ENCODE data around the gene CKS1B. TPM values are rescaled to one million over a fixed set of nuclear protein-coding genes. Genes with fewer than 3 reads are reported as not detected.

CKS1B gene
- total and polyA plus RNA-seq, 9 of the 15 experiments (the other 6 are each of a cell fraction or from before 2014, with no cell fraction given) = 215 to 1,103 (median 460) TPM

DNA sequence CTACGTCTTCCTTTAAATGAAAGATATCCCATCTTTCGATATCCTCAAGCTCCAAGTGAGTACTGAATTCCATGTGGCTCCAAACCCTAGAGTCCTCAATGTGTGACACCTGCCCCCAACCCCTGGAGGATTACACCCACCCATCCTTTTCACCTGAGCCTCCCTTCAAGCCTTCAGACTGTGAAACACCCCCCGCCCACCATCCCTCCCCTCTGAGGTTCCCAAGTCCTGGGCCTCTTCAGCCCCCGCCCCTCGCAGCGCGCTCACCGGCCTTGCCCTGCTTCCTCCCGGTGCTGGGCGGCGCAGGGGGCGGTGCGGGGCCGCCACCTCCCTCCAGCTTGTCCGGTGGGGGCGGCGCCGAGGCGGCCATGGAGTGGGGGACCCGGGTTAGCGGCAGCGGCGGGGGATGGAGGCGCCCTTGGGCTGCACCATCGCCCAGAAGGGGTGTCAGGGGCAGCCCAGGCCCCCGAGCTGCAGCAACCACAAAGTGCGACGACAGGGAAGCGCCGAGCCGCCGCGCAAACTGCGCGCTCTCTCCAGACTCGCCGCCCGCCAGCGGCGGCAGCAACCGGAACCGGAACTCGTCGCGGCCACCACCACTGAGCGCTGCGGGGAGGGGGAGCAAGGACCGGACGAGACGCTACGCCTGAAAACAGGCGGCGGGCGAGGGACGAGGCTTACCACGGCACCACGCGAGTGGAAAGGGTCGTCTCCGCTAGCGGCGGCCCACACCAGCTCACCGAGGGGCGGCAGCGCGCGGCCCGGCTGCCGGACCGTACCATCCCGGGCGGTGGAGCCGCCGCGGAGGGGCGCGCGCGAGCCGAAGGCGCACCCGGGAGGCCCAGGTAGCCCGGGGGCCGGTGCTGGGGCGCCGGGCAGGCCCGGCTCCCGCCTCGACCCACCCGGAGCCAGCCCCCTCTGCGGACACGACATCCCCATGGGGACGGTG lies 13.0 kb upstream of the CKS1B start, which contains the start of gene PYGO2 (continued):
- TF ChIP-seq ZNF695 (CRISPR knock-in tag; IDR thresholded peaks at IDR 0.05) (no peak), HSF4 (CRISPR knock-in tag; IDR thresholded peaks at IDR 0.05; ENCODE audit: borderline replicate concordance) (no peak), KHSRP (IDR thresholded peaks at IDR 0.05) (no peak), ZNF133 (CRISPR knock-in tag; IDR thresholded peaks at IDR 0.05) (no peak), FOXM1 (IDR thresholded peaks at IDR 0.05; ENCODE audit: low read depth) (no peak), FOXM1 (CRISPR knock-in tag; IDR thresholded peaks at IDR 0.05; ENCODE audit: low read depth) (no peak), NFIC (IDR thresholded peaks at IDR 0.05) (0 out of 2 replicates have a peak, but pooled peaks have one; percentile 9), HDAC8 (tag; IDR thresholded peaks at IDR 0.05) (no peak), SRSF7 (optimal IDR thresholded peaks at IDR 0.05; ENCODE audit: low read depth, low read length) (no peak), NELFE (IDR thresholded peaks at IDR 0.05; ENCODE audit: insufficient read depth, insufficient read length) (no peak), ZNF764 (CRISPR knock-in tag; IDR thresholded peaks at IDR 0.05; ENCODE audit: low read depth) (no peak), TRIM28 (IDR thresholded peaks at IDR 0.05) (no peak)
- TF ChIP-seq, protein P1, sequence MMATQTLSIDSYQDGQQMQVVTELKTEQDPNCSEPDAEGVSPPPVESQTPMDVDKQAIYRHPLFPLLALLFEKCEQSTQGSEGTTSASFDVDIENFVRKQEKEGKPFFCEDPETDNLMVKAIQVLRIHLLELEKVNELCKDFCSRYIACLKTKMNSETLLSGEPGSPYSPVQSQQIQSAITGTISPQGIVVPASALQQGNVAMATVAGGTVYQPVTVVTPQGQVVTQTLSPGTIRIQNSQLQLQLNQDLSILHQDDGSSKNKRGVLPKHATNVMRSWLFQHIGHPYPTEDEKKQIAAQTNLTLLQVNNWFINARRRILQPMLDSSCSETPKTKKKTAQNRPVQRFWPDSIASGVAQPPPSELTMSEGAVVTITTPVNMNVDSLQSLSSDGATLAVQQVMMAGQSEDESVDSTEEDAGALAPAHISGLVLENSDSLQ (IDR thresholded peaks at IDR 0.05) = no peak; the same call in 1 of the 2 replicates
- TF ChIP-seq, protein P2, sequence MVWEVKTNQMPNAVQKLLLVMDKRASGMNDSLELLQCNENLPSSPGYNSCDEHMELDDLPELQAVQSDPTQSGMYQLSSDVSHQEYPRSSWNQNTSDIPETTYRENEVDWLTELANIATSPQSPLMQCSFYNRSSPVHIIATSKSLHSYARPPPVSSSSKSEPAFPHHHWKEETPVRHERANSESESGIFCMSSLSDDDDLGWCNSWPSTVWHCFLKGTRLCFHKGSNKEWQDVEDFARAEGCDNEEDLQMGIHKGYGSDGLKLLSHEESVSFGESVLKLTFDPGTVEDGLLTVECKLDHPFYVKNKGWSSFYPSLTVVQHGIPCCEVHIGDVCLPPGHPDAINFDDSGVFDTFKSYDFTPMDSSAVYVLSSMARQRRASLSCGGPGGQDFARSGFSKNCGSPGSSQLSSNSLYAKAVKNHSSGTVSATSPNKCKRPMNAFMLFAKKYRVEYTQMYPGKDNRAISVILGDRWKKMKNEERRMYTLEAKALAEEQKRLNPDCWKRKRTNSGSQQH (CRISPR knock-in tag; IDR thresholded peaks at IDR 0.05) = no peak
- TF ChIP-seq, protein P3, sequence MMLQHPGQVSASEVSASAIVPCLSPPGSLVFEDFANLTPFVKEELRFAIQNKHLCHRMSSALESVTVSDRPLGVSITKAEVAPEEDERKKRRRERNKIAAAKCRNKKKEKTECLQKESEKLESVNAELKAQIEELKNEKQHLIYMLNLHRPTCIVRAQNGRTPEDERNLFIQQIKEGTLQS (IDR thresholded peaks at IDR 0.05) = no peak
- TF ChIP-seq, protein P3 (CRISPR knock-in tag; conservative IDR thresholded peaks at IDR 0.05) = no peak
- TF ChIP-seq, protein P4, sequence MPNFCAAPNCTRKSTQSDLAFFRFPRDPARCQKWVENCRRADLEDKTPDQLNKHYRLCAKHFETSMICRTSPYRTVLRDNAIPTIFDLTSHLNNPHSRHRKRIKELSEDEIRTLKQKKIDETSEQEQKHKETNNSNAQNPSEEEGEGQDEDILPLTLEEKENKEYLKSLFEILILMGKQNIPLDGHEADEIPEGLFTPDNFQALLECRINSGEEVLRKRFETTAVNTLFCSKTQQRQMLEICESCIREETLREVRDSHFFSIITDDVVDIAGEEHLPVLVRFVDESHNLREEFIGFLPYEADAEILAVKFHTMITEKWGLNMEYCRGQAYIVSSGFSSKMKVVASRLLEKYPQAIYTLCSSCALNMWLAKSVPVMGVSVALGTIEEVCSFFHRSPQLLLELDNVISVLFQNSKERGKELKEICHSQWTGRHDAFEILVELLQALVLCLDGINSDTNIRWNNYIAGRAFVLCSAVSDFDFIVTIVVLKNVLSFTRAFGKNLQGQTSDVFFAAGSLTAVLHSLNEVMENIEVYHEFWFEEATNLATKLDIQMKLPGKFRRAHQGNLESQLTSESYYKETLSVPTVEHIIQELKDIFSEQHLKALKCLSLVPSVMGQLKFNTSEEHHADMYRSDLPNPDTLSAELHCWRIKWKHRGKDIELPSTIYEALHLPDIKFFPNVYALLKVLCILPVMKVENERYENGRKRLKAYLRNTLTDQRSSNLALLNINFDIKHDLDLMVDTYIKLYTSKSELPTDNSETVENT (CRISPR knock-in tag; IDR thresholded peaks at IDR 0.05) = peak; percentile 84; the same call in 1 of the 2 replicates
- TF ChIP-seq, protein P5, sequence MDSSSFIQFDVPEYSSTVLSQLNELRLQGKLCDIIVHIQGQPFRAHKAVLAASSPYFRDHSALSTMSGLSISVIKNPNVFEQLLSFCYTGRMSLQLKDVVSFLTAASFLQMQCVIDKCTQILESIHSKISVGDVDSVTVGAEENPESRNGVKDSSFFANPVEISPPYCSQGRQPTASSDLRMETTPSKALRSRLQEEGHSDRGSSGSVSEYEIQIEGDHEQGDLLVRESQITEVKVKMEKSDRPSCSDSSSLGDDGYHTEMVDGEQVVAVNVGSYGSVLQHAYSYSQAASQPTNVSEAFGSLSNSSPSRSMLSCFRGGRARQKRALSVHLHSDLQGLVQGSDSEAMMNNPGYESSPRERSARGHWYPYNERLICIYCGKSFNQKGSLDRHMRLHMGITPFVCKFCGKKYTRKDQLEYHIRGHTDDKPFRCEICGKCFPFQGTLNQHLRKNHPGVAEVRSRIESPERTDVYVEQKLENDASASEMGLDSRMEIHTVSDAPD (CRISPR knock-in tag; IDR thresholded peaks at IDR 0.05) = no peak
